ENCODE measurements around the gene F7. TPM values are rescaled to one million over a fixed set of nuclear protein-coding genes. Genes with fewer than 3 reads are reported as not detected.
A peak's percentile ranks its signal among the peaks of the same experiment; 100 is the strongest.

Gene F7
- total and polyA plus RNA-seq, 2 experiments from 2014 or later = 0.83 TPM; not detected in 1

- Histone ChIP-seq H3K4me3 (no peak overlapping the region), H3K4me1 (ENCODE audit: low read depth) (no peaks in the 10 kb centered on the region), H3K36me3 (no peaks in the 10 kb centered on the region), H3K27ac (no peak overlapping the region), H3K27me3 (no peaks in the 10 kb centered on the region), H3K9me3 (ENCODE audit: low read depth) (no peaks in the 10 kb centered on the region)
- no peak for TF ChIP-seq CTCF (IDR thresholded peaks at IDR 0.05; ENCODE audit: low read depth, low read length)
- no peak for DNase-seq (ENCODE audit: low read depth in 1 of 2, low spot score in 1 of 2)
These were observed 42.5 kb upstream of the F7 start for GRCh38 chr13:113063091-113063491.

GRCh38 chr13:113064000-113064533, 41.5 kb upstream of the F7 start:
- H3K9me3 ChIP-seq (ENCODE audit: low read depth) = no peaks in the 10 kb centered on the region
- H3K4me3 ChIP-seq = no peak overlapping the region
- no peaks in the 10 kb centered on the region for H3K27me3 ChIP-seq
- H3K4me1 ChIP-seq (ENCODE audit: low read depth) = no peaks in the 10 kb centered on the region
- no peak overlapping the region for H3K27ac ChIP-seq
- DNase-seq (ENCODE audit: low read depth in 1 of 2, low spot score in 1 of 2) = no peak
- TF ChIP-seq CTCF (IDR thresholded peaks at IDR 0.05; ENCODE audit: low read depth, low read length) = no peak
- no peaks in the 10 kb centered on the region for H3K36me3 ChIP-seq

GRCh38 chr13:113064534-113065405, 40.8 kb upstream of the F7 start:
- H3K27ac ChIP-seq = no peak overlapping the region
- no peaks in the 10 kb centered on the region for H3K4me1 ChIP-seq (ENCODE audit: low read depth)
- peak in 1 of 2 donors; percentile 81 for DNase-seq (ENCODE audit: low read depth in 1 of 2, low spot score in 1 of 2)
- TF ChIP-seq CTCF (IDR thresholded peaks at IDR 0.05; ENCODE audit: low read depth, low read length) = no peak
- no peaks in the 10 kb centered on the region for H3K27me3 ChIP-seq
- H3K36me3 ChIP-seq = no peaks in the 10 kb centered on the region
- no peaks in the 10 kb centered on the region for H3K9me3 ChIP-seq (ENCODE audit: low read depth)
- H3K4me3 ChIP-seq = no peak overlapping the region

- DNase-seq (ENCODE audit: low read depth in 1 of 2, low spot score in 1 of 2) = no peak
- no peaks in the 10 kb centered on the region for H3K4me1 ChIP-seq (ENCODE audit: low read depth)
- no peaks in the 10 kb centered on the region for H3K36me3 ChIP-seq
- no peak overlapping the region for H3K4me3 ChIP-seq
- no peak overlapping the region for H3K27ac ChIP-seq
- H3K9me3 ChIP-seq (ENCODE audit: low read depth) = no peaks in the 10 kb centered on the region
- TF ChIP-seq CTCF (IDR thresholded peaks at IDR 0.05; ENCODE audit: low read depth, low read length) = no peak
- H3K27me3 ChIP-seq = no peaks in the 10 kb centered on the region
These were observed 40.0 kb upstream of the F7 start for GRCh38 chr13:113065406-113066141.

GRCh38 chr13:113066142-113066455, 39.5 kb upstream of the F7 start:
- no peak overlapping the region for H3K27ac ChIP-seq
- H3K4me1 ChIP-seq (ENCODE audit: low read depth) = no peaks in the 10 kb centered on the region
- no peak for DNase-seq (ENCODE audit: low read depth in 1 of 2, low spot score in 1 of 2)
- H3K9me3 ChIP-seq (ENCODE audit: low read depth) = no peaks in the 10 kb centered on the region
- no peaks in the 10 kb centered on the region for H3K36me3 ChIP-seq
- H3K4me3 ChIP-seq = no peak overlapping the region
- no peaks in the 10 kb centered on the region for H3K27me3 ChIP-seq
- no peak for TF ChIP-seq CTCF (IDR thresholded peaks at IDR 0.05; ENCODE audit: low read depth, low read length)

Measured in cardiac muscle cell (in vitro differentiated cells and primary cell).